HG03354 (cell line): Measurements from ENCODE around the gene GIMAP1.
"Not testable (repeated sequence)": the region's sequence is repeated elsewhere in the genome, so short reads cannot be mapped to it uniquely, and the experiment has no call there.

Source experiments
- ATAC-seq: cut with Tn5 transposase; IDR thresholded peaks from one replicate; pipeline ENCODE4 v1.9.1; 2021; ENCODE audit warnings: mild to moderate bottlenecking; ENCODE audit not compliant: unreplicated experiment, poor library complexity, severe bottlenecking

The GIMAP1 gene

GRCh38 chr7:150716368-150716767 is at the start of gene GIMAP1:
TSS of gene GIMAP1 (plus strand) at chr7:150716613. CDS start at chr7:150719048, 2,435 bp downstream.
- peak; percentile 67 for ATAC-seq

GRCh38 chr7:150668472-150668911 is 47.9 kb upstream of the GIMAP1 start:
- ATAC-seq, result peak; percentile 81

DNA sequence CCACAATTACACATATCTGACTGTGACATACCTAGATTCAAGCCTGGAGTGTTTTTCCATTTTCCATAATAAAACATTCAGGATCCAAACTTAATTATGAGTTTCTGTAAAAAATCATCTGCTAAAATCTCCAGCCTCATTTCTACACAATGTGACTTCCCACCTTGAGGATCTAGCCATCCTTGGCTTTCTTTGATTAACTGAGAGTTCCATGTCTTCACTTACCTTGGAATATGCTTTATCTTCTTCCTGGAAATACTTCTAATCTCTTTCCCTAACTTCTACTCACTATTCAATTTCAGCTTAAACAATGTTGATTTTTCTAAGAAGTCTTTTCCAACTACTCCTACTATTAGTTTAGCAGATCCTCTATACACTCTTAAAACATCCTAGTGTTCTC is 47.4 kb upstream of the GIMAP1 start:
- ATAC-seq, result no peak

DNA sequence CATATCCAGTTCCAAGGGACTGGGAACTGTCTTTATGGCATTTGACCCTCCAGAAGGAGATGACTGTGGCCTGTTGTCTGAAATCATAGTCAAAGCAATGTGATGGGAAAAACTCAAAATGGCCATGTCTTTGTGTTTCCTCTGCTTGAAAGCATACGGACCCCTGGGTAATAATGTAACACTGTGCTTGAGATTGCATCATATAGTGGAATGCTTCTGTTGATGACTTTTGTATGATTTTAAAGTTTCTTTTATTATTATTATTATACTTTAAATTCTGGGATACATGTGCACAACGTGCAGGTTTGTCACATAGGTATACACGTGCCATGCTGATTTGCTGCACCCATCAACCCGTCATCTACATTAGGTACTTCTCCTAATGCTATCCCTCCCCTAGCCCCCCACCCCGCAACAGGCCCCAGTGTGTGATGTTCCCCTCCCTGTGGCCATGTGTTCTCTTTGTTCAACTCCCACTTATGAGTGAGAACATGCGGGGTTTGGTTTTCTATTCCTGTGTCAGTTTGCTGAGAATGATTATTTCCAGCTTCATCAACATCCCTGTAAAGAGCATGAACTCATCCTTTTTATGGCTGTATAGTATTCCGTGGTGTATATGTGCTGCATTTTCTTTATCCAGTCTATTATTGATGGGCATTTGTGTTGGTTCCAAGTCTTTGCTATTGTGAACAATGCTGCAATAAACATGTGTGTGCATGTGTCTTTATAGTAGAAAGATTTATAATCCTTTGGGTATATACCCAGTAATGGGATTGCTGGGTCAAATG is 44.4 kb upstream of the GIMAP1 start:
- not testable (repeated sequence) for ATAC-seq

- no peak for ATAC-seq
Measured at GRCh38 chr7:150675714-150676113, 40.7 kb upstream of the GIMAP1 start.

- not testable (repeated sequence) for ATAC-seq
Measured at GRCh38 chr7:150676276-150676675, 40.1 kb upstream of the GIMAP1 start.

DNA sequence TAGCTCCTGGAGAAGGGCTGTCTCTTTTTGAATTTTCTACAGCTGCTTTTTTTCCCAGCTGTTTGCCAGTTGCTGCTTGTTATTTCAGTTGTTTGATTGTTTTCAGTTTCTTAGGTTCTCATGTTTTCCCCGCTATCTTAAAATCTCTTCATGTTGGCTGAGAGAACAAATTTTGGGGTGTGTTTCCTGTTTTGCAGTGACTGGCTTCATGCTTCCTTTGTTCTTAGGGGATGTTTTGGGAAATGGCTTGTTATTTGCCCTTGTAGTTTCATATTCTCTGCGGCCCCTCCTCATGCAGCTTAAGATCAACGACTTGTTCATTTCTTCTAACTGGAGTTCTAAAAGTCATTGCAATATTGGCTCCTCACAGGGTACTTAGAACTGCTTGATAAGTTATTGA is 39.6 kb upstream of the GIMAP1 start:
- ATAC-seq, result not testable (repeated sequence)

GRCh38 chr7:150678601-150679000 is 37.8 kb upstream of the GIMAP1 start:
- not testable (repeated sequence) for ATAC-seq

DNA sequence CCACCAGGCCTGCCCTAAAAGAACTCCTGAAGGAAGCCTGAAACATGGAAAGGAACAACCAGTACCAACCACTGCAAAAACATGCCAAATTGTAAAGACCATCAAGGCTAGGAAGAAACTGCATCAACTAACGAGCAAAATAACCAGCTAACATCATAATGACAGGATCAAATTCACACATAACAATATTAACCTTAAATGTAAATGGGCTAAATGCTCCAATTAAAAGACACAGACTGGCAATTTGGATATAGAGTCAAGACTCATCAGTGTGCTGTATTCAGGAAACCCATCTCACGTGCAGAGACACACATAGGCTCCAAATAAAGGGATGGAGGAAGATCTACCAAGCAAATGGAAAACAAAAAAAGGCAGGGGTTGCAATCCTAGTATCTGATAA is 36.0 kb upstream of the GIMAP1 start:
- not testable (repeated sequence) for ATAC-seq

DNA sequence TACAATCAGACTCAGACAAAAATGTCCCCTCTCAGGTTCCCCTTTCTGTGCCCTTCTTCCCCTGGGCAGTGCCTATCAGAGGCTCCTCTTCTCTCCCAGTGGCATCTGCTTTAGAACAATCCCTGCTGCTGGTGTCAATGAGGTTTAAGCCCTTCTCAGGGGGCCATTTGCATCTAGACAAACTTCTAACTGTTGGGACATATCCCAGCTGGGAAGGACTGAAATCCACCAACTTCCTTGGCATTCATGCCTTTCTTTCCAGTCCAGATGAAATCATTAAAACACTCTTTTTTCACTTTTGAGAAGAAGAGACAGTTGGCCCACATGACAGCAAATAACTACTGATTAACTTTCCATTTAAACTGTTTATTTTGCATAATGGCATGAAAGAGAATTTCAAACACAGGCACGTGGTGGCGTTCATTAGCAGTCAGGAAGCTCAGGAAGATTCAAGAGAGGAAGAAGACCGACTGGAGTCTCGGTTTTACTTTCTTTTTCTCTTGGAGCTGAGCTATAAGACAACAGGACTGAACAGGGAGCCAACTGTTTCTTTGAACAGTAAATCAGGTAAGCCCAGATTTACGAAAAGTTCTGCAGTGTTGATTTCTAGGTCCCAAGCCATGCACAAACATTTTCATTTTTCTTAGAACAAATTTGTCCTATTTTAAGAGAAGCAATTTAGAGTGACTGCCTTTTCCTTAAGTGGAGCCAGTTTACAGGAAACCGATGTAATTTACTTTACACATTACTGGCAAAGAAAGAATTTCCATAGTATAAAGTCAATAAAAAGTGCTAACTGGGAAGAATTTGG is 31.0 kb upstream of the GIMAP1 start, which contains the start of gene GIMAP2:
GIMAP2 (plus strand) TSS at position 488 of the 811 bp plus-strand sequence. CDS start 1,354 bp downstream, outside the sequence.
- ATAC-seq, result peak; percentile 98

- peak; percentile 54 for ATAC-seq
Measured at GRCh38 chr7:150686030-150686631, 30.3 kb upstream of the GIMAP1 start.

GRCh38 chr7:150688630-150689029 is 27.8 kb upstream of the GIMAP1 start:
- ATAC-seq, result no peak

DNA sequence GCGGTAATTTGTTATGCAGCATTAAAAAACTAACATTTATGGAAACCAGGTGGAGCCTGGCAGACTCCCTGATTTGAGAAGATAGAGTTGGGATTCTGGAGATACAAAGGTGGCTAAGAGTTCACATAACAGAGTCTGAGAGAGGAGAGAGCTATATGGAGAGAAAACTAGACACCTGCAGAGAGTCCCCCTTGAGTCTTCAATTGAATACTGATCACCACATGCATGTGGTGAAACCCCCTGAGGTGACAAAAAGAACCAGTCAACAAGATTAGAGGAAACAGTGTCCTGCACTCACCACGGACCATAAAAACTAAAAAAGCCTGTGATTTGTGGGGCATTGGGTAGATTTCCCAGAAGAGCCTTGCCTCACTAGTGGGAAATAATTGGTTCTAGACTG is 20.8 kb upstream of the GIMAP1 start:
- no peak for ATAC-seq

DNA sequence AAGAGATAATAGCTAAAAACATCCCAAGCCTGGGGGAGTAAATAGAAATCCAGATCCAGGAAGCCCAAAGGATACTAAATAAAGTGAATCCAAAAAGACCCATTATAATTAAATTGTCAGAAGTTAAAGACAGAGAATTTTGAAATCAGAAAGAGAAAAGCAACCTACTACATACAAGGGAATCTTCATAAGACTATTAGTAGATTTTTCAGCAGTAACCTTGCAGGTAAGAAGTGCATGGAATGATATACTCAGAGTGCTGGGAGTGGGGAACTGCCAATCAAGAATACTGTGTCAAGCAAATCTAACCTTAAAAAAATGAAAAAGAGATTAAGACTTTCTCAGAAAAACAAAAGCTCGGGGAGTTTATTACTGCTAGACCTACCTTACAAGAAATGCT is 13.2 kb upstream of the GIMAP1 start:
- no peak for ATAC-seq

GRCh38 chr7:150715293-150715692 is 1.1 kb upstream of the GIMAP1 start:
- no peak for ATAC-seq

DNA sequence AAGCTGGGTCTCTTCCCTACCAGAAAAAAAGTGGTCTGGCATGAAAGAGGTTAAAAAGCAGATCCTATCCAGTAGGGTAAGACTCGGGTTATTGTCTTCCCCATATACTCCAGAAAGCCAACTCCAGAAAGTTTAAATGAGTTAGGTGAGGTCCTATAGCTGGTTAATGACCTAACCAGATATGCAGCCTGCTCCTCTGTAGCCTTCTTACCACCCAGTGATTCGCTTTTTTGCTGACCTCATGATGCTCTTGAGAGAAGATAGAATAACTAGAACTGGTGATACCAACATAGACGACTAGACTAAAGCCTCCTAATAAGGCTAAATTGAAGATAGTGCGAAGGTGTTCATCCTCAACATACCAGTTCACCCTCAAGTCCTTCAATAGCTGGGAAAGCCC is 675 bp upstream of the GIMAP1 start:
- ATAC-seq, result no peak

DNA sequence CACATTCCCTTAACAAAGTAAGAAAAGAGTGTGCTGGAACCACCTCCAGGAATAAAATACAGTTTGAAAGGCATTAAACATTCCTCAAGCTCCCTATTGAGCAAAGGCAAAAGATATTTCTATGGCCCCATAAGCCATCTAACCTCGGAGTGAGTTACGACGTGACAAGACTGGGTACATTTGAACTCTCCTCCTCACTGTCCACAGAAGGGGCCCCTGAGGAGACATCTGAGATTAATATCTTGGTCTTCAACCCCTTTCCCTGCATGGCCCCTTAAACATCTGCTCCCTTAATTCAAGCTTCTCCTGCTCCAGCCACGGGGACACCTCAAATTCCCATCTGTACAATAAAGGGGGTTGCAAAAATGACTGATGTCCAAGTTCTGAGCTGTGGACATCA is 526 bp downstream of the GIMAP1 start:
- no peak for ATAC-seq

GRCh38 chr7:150717814-150718420 is 1.5 kb downstream of the GIMAP1 start:
- no peak for ATAC-seq

- no peak for ATAC-seq
Measured at GRCh38 chr7:150719436-150719835, 3.0 kb downstream of the GIMAP1 start.
